ENCODE measurements around the gene NUDT16L1.
A peak's percentile ranks its signal among the peaks of the same experiment; 100 is the strongest.

NUDT16L1 gene

GRCh38 chr16:4689864-4690704 lies 3.3 kb upstream of the NUDT16L1 start:
- Histone ChIP-seq H2BK120ac (ENCODE audit: low read depth, low read length) (no peak overlapping the region), H2AK5ac (ENCODE audit: low read depth, low read length) (no peak overlapping the region), H3K27ac (replicated peaks; ENCODE audit: low read length) (no peak overlapping the region), H4K8ac (ENCODE audit: low read depth, low read length) (no peak overlapping the region), H3K9ac (ENCODE audit: low read depth, low read length, poor library complexity) (peak overlapping the region; percentile 44), H3K9me3 (replicated peaks in 1 of 2; ENCODE audit: control insufficient read depth in 2 of 2, insufficient read depth in 1 of 2, low read depth in 1 of 2, low read length in 2 of 2) (peaks cover 0 to 2% of the 10 kb centered on the region in 2 donors), H3K36me3 (replicated peaks in 1 of 2; ENCODE audit: control insufficient read depth in 2 of 2, insufficient read depth in 2 of 2, low read length in 2 of 2) (peaks cover 9 to 51% of the 10 kb centered on the region in 2 donors), H2BK5ac (ENCODE audit: low read length) (no peak overlapping the region), H3K27me3 (ENCODE audit: control insufficient read depth in 3 of 3, insufficient read depth in 3 of 3, low read depth in 1 of 3, low read length in 3 of 3) (no peaks in the 10 kb centered on the region), H3K18ac (ENCODE audit: low read length) (no peak overlapping the region), H2BK15ac (ENCODE audit: low read length) (no peak overlapping the region), H3K23ac (ENCODE audit: low read depth, low read length, poor library complexity) (peak overlapping the region; percentile 91), H4K91ac (ENCODE audit: low read depth, low read length, poor library complexity) (no peak overlapping the region), H2AFZ (ENCODE audit: low read length) (no peak overlapping the region), H3K4me3 (ENCODE audit: low read length in 2 of 2) (peak overlapping the region in 1 of 2 donors; percentile 67), H3K14ac (ENCODE audit: low read length) (peak overlapping the region; percentile 71), H3K4me2 (ENCODE audit: insufficient read depth, low read length, poor library complexity, severe bottlenecking) (no peak overlapping the region), H3K4ac (ENCODE audit: low read length) (no peak overlapping the region), H2BK12ac (ENCODE audit: low read length) (peak overlapping the region; percentile 10), H3K4me1 (ENCODE audit: control insufficient read depth in 2 of 2, insufficient read depth in 1 of 2, low read depth in 1 of 2, low read length in 2 of 2) (peaks cover 3 to 10% of the 10 kb centered on the region in 2 donors), H3K79me1 (ENCODE audit: low read depth, low read length) (peaks cover 10% of the 10 kb centered on the region)
- DNase-seq (ENCODE audit: low spot score): no peak
- WGBS, 2 donors (ENCODE audit: extremely low coverage in 2 of 2, insufficient read length in 2 of 2, insufficient replicate concordance in 1 of 2): no CpG with 5 or more reads among the region's 31 CpGs

- peaks cover 19 to 51% of the 10 kb centered on the region in 2 donors for H3K36me3 ChIP-seq (replicated peaks in 1 of 2; ENCODE audit: control insufficient read depth in 2 of 2, insufficient read depth in 2 of 2, low read length in 2 of 2)
- WGBS, 2 donors (ENCODE audit: extremely low coverage in 2 of 2, insufficient read length in 2 of 2, insufficient replicate concordance in 1 of 2): no CpG with 5 or more reads among the region's 19 CpGs
- H3K4me2 ChIP-seq (ENCODE audit: insufficient read depth, low read length, poor library complexity, severe bottlenecking): no peak overlapping the region
- peaks cover 0 to 2% of the 10 kb centered on the region in 2 donors for H3K9me3 ChIP-seq (replicated peaks in 1 of 2; ENCODE audit: control insufficient read depth in 2 of 2, insufficient read depth in 1 of 2, low read depth in 1 of 2, low read length in 2 of 2)
- no peak overlapping the region for H3K4ac ChIP-seq (ENCODE audit: low read length)
- H3K18ac ChIP-seq (ENCODE audit: low read length): no peak overlapping the region
- no peak overlapping the region for H2BK12ac ChIP-seq (ENCODE audit: low read length)
- H3K27ac ChIP-seq (replicated peaks; ENCODE audit: low read length): no peak overlapping the region
- no peak overlapping the region for H3K9ac ChIP-seq (ENCODE audit: low read depth, low read length, poor library complexity)
- no peak overlapping the region for H3K14ac ChIP-seq (ENCODE audit: low read length)
- H3K23ac ChIP-seq (ENCODE audit: low read depth, low read length, poor library complexity): no peak overlapping the region
- no peak overlapping the region for H2AFZ ChIP-seq (ENCODE audit: low read length)
- peaks cover 12% of the 10 kb centered on the region for H3K79me1 ChIP-seq (ENCODE audit: low read depth, low read length)
- H3K4me3 ChIP-seq (ENCODE audit: low read length in 2 of 2): no peak overlapping the region
- no peak for DNase-seq (ENCODE audit: low spot score)
- no peaks in the 10 kb centered on the region for H3K27me3 ChIP-seq (ENCODE audit: control insufficient read depth in 3 of 3, insufficient read depth in 3 of 3, low read depth in 1 of 3, low read length in 3 of 3)
- no peak overlapping the region for H2BK15ac ChIP-seq (ENCODE audit: low read length)
- H2BK120ac ChIP-seq (ENCODE audit: low read depth, low read length): no peak overlapping the region
- no peak overlapping the region for H4K91ac ChIP-seq (ENCODE audit: low read depth, low read length, poor library complexity)
- H3K4me1 ChIP-seq (ENCODE audit: control insufficient read depth in 2 of 2, insufficient read depth in 1 of 2, low read depth in 1 of 2, low read length in 2 of 2): peaks cover 8 to 10% of the 10 kb centered on the region in 2 donors
- H4K8ac ChIP-seq (ENCODE audit: low read depth, low read length): no peak overlapping the region
- H2BK5ac ChIP-seq (ENCODE audit: low read length): no peak overlapping the region
- no peak overlapping the region for H2AK5ac ChIP-seq (ENCODE audit: low read depth, low read length)
These were observed 2.3 kb upstream of the NUDT16L1 start for GRCh38 chr16:4690946-4691665.

- H3K14ac ChIP-seq (ENCODE audit: low read length): no peak overlapping the region
- H3K4me3 ChIP-seq (ENCODE audit: low read length in 2 of 2): no peak overlapping the region
- H3K9me3 ChIP-seq (replicated peaks in 1 of 2; ENCODE audit: control insufficient read depth in 2 of 2, insufficient read depth in 1 of 2, low read depth in 1 of 2, low read length in 2 of 2): peaks cover 0 to 2% of the 10 kb centered on the region in 2 donors
- no peak overlapping the region for H3K4me2 ChIP-seq (ENCODE audit: insufficient read depth, low read length, poor library complexity, severe bottlenecking)
- no peak overlapping the region for H3K9ac ChIP-seq (ENCODE audit: low read depth, low read length, poor library complexity)
- DNase-seq (ENCODE audit: low spot score): no peak
- H2BK12ac ChIP-seq (ENCODE audit: low read length): no peak overlapping the region
- no peak overlapping the region for H3K27ac ChIP-seq (replicated peaks; ENCODE audit: low read length)
- H3K4ac ChIP-seq (ENCODE audit: low read length): no peak overlapping the region
- H4K8ac ChIP-seq (ENCODE audit: low read depth, low read length): no peak overlapping the region
- peaks cover 12% of the 10 kb centered on the region for H3K79me1 ChIP-seq (ENCODE audit: low read depth, low read length)
- peaks cover 8 to 10% of the 10 kb centered on the region in 2 donors for H3K4me1 ChIP-seq (ENCODE audit: control insufficient read depth in 2 of 2, insufficient read depth in 1 of 2, low read depth in 1 of 2, low read length in 2 of 2)
- no CpG with 5 or more reads among the region's 20 CpGs for WGBS, 2 donors (ENCODE audit: extremely low coverage in 2 of 2, insufficient read length in 2 of 2, insufficient replicate concordance in 1 of 2)
- H2BK120ac ChIP-seq (ENCODE audit: low read depth, low read length): no peak overlapping the region
- no peak overlapping the region for H4K91ac ChIP-seq (ENCODE audit: low read depth, low read length, poor library complexity)
- no peak overlapping the region for H2BK5ac ChIP-seq (ENCODE audit: low read length)
- no peak overlapping the region for H2AK5ac ChIP-seq (ENCODE audit: low read depth, low read length)
- no peak overlapping the region for H2BK15ac ChIP-seq (ENCODE audit: low read length)
- H2AFZ ChIP-seq (ENCODE audit: low read length): no peak overlapping the region
- H3K18ac ChIP-seq (ENCODE audit: low read length): no peak overlapping the region
- H3K36me3 ChIP-seq (replicated peaks in 1 of 2; ENCODE audit: control insufficient read depth in 2 of 2, insufficient read depth in 2 of 2, low read length in 2 of 2): peaks cover 21 to 51% of the 10 kb centered on the region in 2 donors
- H3K23ac ChIP-seq (ENCODE audit: low read depth, low read length, poor library complexity): peak overlapping the region; percentile 65
- no peaks in the 10 kb centered on the region for H3K27me3 ChIP-seq (ENCODE audit: control insufficient read depth in 3 of 3, insufficient read depth in 3 of 3, low read depth in 1 of 3, low read length in 3 of 3)
These were observed 1.5 kb upstream of the NUDT16L1 start for GRCh38 chr16:4691666-4692412.
